ENCODE measurements around the gene HAL.

GRCh38 chr12:96015672-96016071 lies 19.5 kb upstream of the HAL start:
- TF ChIP-seq POLR2A (IDR thresholded peaks at IDR 0.05), result no peak
- TF ChIP-seq CTCF (IDR thresholded peaks at IDR 0.05), result peak in 1 of 4 experiments; percentile 12
